T-helper 2 cell (primary cell): Measurements from ENCODE around the gene SEC61B.
A peak's percentile ranks its signal among the peaks of the same experiment; 100 is the strongest.

Experiments
- DNase-seq, 5 experiments: peaks; one replicate each; pipeline versions ENCODE4 v3.0.0 to v3.0.0-alpha.2; 2012 to 2022
- total RNA-seq, 2 donors: gene quantifications; one replicate each; lab custom pipeline; 2026; lab: John Stamatoyannopoulos, UW

The SEC61B gene
- total RNA-seq = 43.3 to 44.8 reads per million in 2 donors

DNA sequence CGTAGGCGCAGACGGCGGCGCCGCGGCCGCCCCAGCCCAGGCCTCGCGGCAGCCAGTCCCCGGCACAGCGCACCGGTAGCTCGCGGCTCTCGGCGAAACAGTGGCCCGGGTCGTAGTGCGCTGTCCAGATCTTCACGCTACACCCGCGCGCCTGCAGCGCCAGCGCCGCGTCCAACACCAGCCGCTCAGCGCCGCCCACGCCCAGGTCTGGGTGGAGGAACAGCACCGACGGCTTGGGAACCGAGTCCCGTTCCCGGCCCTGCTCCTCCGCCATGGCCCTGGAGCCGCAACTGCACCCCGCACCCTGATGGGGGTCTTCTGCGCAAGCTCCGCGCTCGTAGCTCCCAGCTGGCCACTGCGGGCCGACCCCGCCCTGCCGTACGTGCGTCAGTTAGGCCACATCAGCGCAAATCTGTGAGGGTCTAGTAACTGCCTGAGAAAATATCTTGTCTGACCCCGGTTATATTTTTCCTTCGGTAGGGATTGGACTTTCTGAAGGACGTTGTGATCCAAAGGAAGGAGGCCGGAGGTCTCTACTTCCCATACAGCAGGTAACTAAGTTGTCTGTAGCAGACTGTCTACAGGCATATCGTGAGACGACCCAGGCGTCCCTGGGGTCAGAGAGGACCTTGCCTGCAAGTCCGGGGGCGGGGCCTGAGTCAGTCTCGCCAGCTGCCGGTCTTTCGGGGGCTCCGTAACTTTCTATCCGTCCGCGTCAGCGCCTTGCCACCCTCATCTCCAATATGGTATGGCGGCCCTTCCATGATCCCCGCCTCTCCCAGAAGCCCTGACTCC is at the start of gene SEC61B, which contains the start of gene ALG2:
TSS of gene SEC61B (plus strand) at position 662 of the 795 bp plus-strand sequence. CDS start at position 744, 82 bp downstream.
TSS of gene ALG2 (minus strand) at position 322 of the 795 bp plus-strand sequence. CDS start at position 274, 48 bp downstream.
- peak; percentile 83 to 96 (median 91) for DNase-seq

DNA sequence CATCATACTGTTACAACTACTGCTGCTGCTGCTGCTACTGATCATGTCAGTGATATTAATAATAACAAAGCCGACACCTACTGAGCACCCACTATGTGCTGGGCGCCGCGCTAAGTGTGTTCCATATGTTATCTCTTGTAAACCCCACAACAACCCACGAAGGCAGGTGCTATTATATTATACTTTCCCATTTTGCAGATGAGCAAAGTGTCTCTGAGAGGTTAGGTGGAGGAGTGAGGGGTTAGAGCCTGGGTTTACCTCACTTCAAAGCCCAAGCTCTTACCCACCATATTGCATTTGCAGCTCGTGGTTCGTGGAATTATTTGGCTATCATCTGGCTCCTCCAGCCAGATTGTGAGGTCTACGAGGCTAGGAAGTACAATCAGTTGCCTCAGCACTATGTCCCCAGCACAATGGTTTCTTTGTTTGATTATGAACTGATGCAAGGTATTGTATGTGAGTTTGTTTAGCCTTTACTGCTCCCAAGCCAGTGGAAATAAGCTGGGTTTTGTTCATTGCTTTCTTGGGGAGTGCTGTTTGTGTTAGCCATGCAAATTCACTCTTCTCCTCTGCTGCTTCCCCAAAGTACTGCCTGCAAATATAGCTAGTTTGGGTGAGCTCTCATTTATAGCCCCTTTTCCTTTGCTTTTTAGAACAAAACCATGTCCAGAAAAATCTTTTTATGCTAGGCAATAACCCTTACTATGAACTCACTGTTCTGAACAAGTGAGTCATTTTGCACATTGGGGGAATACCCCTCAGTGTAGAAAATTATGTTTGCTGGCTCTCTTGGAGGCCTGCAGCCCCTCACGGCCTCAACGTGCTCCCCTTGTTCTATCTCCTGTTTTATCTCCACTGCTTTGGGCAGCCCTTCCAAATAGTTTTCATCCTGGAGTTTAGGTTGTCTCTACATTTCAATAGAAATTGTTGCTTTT is 48.2 kb upstream of the SEC61B start:
- peak in 1 of 5 experiments; percentile 38 for DNase-seq

DNA sequence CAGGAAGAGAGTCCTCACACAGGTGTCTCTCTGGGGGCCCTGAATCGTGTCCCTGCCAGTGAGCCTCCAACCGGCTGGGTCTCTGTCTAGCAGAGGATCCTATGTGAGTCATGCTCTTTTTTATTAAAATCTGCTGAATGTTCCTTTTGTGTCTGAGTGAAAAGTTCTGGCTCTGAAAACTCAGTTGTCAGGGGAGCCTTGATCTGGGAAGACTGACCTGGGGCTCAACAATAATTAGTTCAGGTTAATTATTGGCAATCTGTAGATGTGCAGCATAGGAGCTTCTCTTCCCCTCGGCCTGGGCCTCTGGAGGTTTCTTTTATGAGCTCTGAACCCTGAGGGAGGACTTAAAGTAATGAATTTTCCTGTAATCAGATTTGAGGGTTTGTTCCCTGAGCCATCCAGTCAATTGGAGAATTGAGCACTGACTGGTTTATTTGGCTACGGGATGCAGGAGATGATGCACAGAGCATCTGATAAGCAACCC is 45.5 kb upstream of the SEC61B start:
- no peak for DNase-seq

DNA sequence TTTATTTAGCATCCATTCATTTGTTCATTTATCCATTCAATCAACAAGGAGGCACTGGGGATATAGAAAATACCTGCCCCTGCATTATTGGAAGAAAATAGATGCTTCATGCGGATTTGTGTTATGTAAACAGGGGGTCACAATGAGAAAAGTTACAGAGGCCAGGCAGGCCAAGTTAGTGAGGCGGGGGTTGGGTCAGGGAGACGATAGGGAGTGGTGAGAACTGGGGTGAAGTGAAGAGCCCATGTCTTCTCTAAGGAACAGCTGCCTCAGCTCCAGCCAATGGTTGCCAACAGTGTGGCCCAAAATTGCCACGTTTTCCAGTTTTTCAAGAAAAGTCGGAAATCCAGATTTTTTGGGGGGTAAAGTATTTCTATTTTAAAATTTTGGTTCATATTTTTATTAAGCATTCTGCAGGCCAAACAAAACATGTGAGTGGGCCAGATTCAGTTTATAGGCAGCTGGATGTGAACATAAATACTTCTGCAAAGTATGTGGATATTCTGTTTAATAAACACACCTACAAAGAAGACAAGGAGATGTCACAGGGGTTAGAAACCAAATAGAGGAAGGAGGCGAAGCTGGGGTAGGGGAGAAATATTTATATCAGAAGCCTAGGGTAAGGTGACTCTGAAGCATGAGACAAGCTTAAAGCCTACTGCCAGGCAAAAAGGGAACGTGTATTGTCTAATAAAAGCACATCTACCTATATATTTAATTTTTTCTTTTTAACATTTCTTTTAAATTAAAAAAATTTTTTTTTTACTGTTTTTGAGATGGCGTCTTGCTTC is 44.3 kb upstream of the SEC61B start:
- no peak for DNase-seq

DNA sequence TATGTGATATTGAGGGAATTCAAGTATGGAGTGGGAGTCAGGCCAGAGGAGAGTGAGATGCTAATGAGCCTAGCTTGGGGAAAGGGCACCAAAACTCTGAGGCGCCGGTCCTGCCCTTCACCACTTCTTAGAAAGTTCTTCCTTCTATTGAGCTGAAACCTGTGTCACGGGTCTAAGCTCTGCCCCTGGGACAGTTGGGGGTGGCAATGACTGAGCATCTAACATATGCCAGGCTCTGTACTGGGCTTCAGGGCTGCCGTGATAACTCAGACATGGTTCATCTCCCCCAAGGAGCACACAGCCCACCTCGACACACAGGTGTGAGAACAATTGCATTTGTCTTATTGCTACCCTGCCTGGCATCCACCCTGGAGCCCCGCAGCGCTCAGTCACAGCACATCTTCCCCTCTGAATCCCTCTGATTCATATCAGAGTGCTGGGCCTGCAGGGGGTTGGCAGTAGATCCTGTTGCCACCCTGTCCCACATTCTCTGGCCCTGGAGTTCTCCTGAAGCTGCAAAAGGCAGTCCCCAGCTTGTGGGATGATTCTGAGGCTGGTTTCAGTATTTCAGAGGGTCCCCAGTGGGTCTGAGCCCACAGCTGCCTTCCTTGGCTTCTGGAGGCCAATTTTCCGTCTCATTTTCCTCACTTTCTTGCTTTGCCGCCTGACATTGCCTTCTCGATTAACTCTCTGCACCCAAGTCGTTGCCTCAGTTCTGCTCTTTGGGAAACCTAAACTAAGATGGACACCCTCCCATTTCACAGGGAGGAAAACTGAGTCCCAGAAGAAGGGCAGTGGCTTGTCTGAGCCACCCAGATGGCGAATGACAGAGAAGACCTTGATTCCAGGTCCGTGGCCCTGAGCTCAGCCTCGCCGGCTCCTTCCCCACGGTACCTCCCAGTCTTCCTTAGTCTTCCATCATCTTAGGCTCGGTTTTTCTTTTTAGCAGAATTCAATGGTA is 42.9 kb upstream of the SEC61B start:
- DNase-seq = no peak

DNA sequence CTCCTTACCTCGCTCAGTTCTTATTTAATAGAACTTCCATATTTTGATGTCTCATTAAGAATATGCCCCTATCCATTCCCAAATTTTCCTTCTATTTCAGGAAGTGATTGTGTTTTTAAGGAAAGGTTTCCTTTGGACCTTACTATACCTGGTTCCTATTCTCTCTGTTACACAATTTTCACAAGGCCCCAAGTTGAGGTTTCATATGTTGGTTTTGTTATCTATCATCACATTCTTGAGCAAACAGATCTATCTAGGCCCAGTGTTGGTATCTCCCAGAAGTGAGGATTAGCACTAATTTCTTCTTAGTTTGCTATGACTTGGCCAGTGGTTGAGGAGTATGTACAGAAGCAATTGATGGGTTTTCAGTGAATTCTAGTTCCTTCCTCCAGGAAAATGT is 41.9 kb upstream of the SEC61B start:
- DNase-seq = peak in 1 of 5 experiments; percentile 85

DNA sequence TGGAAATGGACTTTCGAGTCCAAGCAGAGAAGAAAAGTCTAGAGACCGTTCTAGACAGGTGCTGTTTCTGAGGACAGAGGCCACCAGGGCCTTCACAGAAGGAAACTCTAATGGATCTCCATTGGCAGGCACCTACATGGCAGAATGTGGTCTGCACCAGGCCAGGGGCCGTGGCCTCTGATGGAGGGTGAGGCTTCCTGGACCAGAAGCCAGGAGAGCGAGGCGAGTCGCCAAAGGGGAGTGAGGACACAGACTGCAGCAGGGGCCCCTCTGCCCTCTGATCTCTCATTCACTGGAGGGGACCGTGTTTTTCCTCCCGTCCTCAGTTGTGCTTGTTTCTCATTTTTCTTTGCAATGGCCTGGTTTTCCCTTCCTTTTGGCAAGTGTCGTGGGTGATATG is 41.4 kb upstream of the SEC61B start:
- no peak for DNase-seq

DNA sequence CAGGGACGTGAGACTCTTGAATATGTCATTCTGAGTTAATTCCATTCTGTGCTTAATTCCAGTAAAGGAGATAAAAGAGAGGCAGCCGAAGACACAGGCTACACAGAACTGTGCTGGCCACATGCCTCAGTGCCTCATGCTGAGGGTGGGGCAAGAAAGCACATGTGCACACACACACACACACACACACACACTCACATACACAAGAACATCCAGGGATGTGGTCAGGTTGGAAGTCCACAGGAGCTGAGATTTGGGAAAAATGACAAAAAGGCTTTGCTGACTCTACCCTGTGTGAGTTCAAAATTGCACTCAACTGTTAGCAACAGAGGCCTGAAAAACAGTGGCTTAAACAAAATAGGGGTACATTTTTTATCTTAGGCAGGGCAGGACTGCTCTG is 40.9 kb upstream of the SEC61B start:
- no peak for DNase-seq

DNA sequence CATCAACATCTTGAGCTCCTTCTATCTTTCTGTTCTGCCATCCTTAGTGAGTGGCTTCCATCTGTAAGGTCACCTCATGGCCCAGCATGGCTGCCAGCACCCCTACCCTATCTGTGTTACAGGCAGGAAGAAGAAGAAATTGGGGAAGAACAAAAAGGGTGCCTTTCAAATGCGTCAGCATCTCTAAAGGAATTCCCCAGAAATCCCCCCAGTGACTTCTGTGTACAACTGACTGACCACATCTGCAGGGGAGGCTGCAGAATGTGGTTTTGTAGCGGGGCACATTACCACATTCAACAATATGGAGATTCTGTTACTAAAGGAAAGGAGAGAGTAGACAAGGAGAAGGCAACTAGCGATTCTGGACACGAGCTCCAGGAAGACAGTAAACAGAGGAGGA is 40.5 kb upstream of the SEC61B start:
- DNase-seq = peak in 1 of 5 experiments; percentile 73

DNA sequence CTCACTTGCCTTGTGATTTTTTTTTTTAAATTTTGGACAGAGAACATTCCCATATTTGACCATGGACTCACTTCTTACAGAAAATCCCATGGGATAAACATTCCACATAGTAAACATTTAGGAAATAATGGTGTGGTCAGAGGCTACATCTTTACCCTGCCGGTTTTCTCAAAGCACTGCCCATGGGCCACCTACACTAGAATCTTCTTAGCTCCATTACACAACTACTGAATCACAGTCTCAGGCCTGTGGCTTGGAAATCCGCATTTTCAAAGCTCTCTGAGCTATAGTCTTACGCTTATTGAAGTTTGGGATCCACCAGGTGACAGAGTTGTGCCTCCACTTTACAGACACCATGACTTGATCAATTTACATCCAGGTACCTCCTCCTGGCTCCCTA is 39.7 kb upstream of the SEC61B start:
- no peak for DNase-seq

DNA sequence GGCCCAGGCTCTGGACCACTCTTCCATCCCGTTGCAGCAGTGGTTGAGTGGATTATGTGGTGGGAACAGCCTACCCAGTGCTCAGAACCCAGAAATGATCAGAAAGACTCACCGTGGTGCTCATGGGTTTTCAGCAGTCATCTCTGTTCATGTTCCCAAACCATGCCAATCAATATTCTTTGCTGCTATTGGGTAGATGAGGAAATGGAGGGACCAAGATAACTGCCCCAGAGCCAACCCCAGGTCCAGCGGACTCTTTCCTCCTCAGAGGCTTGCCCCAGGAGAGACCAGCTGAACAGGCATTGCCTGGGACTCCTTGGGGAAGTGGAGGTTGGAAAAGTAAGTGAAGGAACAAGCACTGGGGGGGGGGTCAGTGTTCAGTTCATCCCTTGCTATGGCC is 38.5 kb upstream of the SEC61B start:
- DNase-seq = no peak

DNA sequence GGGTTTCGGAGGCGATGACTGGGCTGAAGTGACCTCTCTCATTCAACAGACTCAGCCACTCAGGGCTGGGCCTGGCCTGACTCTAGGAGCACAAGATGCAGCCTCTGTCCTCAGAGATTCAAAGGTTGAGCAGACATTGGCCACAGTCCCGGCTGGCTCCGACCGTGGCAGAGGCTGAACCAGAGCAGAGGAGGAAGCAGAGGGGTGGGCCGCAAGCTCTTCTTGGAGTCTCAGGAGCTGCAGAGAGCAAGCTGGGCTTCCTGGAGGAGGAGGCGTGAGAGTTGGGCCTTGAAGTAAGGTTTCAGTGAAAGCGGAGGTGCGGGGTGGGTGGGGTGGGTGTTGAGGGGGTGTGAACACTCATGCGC is 38.0 kb upstream of the SEC61B start:
- DNase-seq = no peak

DNA sequence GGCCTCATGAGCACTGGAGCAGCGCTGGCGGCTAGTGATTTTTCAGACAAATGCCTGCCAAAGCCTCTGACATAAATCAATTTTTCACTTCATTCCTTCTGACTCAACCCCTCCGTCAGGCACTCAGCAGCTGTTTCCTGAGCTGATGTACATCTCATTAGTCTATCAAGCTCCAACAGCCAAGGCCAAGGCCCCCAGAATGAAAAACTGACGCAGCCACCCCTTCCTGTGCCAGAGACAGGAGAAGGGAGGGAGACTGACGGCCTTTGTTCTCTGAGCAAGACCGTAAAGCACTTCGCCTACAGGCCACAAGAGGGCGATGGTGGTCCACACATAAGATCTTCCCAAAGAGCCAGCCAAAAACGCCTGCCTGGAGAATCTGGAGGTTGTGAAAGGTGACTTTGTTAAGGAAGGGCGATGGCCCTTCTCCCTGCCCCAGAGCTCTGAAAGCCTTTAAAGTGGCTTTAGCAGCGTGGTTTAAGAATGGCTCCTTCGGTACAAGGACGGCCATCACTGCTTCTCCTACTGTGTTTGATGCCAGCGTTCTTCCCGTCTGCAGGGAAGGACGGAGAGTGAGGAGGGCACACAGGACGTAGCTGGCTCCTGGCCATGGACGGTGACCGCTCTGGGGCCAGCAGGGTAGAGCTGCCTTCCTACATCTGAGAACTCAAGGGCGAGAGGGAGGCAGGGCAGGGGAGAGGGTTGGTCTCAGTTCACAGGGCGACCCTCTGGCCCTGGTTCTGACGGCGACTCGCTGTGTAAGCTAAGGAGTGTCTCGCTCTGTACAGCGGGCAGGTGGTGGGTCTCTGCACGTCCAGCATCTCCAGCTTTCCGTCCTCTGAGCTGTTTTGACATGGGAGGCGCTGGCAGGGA is 37.4 kb upstream of the SEC61B start:
- peak; percentile 37 to 86 (median 60) for DNase-seq

DNA sequence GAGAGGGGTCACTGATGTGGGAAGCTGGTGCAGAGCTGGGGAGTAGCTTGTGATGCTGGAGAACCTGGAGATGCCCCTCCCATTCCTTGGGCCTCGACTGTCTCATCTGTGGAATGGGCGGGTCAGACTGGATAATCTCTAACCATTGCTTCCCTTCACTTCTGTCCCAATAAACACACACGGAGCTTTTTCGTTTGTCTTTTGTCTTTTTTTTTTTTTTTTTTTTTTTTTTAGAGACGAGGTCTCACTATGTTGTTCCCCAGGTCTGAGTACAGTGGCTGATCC is 36.8 kb upstream of the SEC61B start:
- DNase-seq = no peak

DNA sequence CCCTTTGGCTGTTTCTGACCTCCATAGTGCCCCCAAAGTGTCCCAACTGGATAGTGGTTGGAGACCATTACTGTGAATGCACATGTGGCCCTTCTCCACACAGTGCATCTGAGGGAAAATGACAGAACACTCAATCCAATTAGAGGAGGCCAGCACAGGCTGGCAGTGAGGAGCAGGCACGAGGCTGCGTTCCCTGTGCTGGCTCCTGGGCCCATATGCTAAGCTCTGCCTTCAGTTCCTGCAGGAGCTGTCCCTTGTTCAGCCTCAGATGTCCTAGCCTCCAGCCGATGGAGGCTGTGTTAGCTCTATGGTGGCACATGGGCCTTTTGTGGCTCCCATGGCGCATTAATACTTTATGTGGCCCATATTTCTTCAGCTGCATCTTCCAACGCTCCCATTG is 36.1 kb upstream of the SEC61B start:
- DNase-seq = no peak

DNA sequence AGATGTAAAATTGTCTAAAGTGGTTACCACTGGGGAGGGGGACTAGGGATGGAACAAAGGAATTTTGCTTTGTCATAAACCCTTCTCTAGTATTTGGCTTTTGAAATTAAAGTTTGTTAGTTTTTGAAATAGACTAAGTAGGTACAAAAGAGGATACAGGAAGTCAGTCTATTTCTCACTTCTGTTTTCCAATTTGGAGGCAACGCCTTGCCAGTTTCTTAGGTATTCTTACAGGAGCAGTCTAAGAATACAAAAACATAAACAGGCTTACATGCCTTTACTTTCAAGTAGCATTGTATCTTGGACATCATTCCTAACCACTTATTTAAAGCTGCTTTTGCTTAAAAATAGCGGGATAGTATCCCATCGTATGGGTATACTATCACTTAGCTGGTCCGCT is 34.8 kb upstream of the SEC61B start:
- no peak for DNase-seq

DNA sequence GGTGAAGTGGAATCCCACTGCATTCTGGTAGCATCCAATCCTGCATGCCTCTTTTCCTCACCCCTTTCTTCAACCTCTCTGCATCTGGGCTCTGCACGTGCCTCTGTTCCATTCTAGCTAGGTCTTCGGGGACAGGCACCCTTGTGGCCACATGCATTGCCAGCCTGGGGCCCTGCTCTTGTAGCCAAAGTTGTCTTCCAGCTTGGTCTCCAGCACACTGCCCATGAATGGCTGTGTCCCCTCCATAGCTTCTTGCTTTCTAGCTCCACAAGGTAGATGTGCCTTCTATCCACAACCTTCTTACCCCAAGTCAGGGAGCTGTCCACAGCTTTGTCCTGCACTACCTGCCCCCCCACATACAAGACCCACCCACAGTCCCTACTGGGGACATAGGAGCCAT is 32.9 kb upstream of the SEC61B start:
- no peak for DNase-seq

DNA sequence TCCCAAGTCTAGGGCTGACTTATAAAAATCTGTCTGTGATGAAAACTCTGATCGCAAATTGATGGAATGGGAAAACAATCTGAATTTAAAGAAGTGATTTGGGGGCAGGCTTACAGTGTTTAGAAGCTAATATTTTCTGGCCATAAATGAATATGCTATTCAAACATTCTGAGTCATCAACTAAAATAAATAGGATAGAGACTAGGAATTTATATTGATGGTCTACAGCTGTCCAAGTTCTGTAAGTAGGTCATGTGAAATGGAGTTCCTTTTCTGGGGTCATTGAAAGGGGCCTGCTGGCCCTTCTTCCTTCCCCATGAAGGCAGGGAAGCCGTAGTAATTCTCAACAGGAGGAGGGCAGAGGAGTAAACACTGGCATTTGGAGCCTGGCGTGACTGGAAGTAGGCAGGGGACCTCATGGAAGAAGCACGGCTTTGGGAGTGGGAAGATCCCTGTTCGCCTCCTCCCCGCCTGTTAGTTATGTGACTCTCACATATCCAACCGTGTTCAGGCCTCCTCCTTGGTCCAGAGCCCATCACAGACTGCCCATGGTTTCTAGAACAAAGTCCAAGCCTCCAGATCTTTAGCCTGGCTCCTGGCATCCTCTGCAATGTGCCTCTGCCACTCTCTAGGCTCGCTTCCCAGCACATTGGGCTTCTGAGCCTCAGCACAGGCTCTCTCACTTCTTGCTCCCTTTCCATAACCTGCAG is 32.0 kb upstream of the SEC61B start:
- DNase-seq = no peak

DNA sequence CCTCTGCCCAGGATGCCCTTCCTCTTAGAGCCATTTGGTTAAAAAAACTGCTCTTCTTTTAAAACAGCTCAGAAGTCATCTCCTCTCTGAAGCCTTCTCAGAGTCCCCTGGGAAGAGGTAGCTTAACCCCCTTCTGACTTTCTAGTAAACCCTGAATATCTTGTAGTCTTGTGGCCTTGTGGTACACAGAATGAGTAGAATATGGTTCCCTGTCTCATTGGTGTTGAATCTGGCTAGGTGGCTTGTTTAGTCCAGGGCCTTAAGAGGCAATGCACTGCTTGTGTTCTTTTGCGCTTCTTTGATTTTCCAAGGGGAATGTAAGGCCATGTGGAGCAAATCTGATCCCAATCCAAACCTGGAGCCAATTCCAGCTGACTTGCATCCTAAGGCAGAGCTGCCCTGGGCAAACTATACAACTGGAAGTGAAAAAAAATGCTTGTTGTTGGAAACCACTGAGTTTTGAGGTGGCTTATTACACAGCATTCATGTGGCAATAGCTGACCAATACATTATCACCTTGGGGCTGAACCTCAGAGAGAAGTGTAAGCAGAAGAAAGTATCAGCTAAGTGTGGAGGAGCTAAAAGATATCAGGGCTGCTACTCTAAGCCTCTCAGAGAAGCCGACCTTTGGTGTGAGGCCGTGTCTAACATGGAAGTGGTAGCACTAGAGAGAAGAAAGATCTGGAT is 31.3 kb upstream of the SEC61B start:
- DNase-seq = no peak
